NCI-H524 treated with DMSO at 0.1 percent for 48 hours (cell line): ENCODE results near the gene AP1G1.
"Not testable (repeated sequence)": the region's sequence is repeated elsewhere in the genome, so short reads cannot be mapped to it uniquely, and the experiment has no call there.

Source experiments
- DNase-seq: peaks from one replicate; lab custom pipeline; 2025; lab: John Stamatoyannopoulos, UW

Gene AP1G1

GRCh38 chr16:71698491-71698890 is 110.1 kb downstream of the AP1G1 start:
- no peak for DNase-seq

GRCh38 chr16:71693164-71693563 is 115.5 kb downstream of the AP1G1 start:
- no peak for DNase-seq

- no peak for DNase-seq
These were observed 118.7 kb downstream of the AP1G1 start for GRCh38 chr16:71689901-71690300.

- no peak for DNase-seq
These were observed 120.8 kb downstream of the AP1G1 start for GRCh38 chr16:71687861-71688260.

GRCh38 chr16:71684280-71684679 is 124.4 kb downstream of the AP1G1 start:
- not testable (repeated sequence) for DNase-seq

- DNase-seq: no peak
These were observed 127.3 kb downstream of the AP1G1 start for GRCh38 chr16:71681360-71681759.
